ENCODE measurements around the gene MYH6.

MYH6 gene

DNA sequence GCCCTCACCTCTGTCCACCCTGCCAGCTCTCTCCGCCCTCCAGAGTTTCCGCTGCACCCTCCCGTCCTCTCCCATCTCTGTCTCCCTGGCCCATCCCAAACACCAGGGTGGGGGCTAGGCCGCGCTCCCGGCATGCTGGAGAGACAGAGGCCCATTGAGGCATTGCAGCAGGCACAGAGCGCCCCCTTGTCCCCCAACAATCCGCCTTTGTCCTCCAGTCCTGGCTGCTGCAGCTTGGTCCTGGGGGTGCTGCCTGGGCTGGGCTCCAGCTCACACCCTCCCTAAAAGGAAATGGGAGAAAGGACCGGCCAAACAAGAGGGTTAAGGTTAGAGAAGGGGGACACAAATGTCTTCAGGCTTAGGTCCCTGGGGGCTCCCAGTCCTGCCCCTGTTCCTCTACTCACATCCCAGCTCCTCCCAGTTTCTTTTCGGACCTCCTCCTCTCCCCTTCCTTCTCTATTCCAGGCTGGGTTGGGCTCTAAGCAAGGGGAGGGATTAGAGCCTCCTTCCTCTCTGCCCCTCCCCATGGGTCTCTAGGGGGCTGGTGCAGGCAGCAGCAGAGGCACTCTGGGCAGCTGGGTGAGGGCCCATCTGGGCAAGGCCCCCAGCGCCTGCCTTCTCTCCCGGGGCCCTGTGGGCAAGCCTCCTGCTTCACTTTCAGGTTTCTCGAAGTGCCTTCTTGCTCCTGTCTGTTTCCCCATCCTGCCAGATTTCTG, 31.4 kb downstream of the MYH6 start, which contains the start of gene CMTM5:
Gene CMTM5, plus strand, starts transcription at position 565 of the 716 bp plus-strand sequence. CDS start 206 bp downstream, outside the sequence.
- no peak for DNase-seq (ENCODE audit: low spot score)

DNA sequence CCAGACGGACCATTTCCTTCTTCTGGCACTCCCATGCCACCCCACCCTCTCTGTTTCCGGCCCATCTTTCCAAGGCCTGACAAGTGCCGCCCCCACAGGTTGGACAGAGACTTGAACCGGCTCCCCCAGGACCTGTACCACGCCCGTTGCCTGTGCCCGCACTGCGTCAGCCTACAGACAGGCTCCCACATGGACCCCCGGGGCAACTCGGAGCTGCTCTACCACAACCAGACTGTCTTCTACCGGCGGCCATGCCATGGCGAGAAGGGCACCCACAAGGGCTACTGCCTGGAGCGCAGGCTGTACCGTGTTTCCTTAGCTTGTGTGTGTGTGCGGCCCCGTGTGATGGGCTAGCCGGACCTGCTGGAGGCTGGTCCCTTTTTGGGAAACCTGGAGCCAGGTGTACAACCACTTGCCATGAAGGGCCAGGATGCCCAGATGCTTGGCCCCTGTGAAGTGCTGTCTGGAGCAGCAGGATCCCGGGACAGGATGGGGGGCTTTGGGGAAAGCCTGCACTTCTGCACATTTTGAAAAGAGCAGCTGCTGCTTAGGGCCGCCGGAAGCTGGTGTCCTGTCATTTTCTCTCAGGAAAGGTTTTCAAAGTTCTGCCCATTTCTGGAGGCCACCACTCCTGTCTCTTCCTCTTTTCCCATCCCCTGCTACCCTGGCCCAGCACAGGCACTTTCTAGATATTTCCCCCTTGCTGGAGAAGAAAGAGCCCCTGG, 32.4 kb downstream of the MYH6 start:
- DNase-seq (ENCODE audit: low spot score), result no peak

DNA sequence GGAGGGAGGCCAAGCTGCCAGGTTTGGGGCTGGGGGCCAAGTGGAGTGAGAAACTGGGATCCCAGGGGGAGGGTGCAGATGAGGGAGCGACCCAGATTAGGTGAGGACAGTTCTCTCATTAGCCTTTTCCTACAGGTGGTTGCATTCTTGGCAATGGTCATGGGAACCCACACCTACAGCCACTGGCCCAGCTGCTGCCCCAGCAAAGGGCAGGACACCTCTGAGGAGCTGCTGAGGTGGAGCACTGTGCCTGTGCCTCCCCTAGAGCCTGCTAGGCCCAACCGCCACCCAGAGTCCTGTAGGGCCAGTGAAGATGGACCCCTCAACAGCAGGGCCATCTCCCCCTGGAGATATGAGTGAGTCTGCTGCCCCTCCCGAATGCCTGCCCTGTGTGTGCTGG, 35.0 kb downstream of the MYH6 start:
- DNase-seq (ENCODE audit: low spot score), result no peak

DNA sequence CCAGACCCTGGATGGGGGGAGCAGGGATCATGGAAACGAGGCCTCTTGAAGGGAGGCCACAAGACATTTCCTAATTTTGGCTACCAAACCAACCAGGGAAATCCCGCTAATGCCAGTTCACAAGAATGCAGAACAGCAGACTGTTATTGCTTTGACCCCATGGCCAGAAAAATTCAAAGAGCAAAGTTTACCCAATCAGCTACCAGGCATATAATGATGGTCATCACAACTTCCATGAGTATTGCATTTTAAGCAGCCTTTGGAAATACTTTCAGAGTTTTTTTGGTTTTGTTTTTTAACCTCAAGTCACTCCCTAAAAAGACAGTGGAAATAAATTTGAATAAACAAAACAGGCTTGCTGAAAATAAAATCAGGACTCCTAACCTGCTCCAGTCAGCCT, 35.6 kb downstream of the MYH6 start, which contains the start of gene IL25:
Gene IL25, plus strand, starts transcription at position 301 of the 400 bp plus-strand sequence.
- DNase-seq (ENCODE audit: low spot score), result no peak

DNA sequence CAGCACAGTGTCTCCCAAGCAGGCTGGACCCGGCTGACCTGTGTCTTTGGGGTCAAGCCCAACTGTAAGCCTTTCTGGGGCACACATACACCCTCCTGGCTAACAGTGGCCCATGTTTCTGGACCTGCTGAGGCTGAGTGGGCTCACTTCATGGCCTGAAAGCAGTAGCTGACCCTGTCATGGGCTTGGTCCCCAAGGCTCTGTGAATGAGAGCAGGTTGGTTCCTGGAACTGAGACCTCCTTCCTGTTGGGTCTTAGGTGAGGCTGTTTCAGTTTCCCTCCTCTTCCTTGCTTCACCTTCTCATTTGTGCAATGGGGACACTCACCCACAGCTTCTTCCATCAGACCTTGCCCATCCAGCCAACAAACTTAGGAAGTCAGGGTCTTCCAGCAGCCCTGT, 36.2 kb downstream of the MYH6 start:
- DNase-seq (ENCODE audit: low spot score), result no peak

DNA sequence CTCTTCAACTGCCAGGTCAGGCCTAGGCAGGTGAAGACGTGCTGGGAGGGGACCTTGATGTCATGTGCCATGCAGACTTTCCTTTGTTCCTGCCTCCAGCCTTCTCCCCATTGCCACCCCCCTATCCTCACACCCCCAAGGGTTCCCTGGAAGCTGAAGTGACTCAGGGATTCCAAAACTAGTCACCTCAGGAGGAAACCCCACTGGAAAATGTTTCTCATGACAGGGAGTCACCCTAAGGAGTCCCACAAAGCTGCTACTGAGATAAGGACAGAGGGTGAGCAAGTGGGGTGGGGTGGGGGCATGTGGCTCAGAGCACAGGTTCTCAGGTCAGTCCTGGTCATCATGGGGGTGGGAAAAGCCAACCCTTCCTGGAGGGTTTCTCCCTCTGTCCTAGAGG, 37.9 kb downstream of the MYH6 start:
- no peak for DNase-seq (ENCODE audit: low spot score)

DNA sequence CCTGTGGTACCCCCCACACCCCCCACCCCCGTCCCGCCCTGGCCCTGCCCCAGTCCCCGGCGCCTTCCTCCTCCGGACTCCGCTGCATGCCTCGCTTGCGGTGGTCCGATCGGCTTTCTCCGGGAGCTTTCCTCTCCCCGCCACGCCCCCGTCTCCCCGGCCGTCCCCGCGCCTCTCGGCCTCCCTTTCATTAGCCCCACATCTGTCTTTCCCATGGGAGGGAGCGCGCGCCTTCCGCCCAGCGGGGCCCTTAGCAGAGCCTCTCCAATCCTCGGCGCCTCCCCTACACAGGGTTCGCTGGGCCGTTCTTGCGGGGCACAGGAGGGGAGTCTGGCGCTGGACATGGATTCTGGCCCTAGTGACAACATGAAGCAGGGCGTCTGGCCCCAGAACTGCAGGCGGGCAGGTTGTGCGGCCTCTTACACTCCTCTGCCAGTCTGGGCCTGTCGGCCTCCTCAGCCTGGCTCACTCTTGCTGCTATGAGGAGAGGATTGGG, 41.6 kb downstream of the MYH6 start:
- no peak for DNase-seq (ENCODE audit: low spot score)

DNA sequence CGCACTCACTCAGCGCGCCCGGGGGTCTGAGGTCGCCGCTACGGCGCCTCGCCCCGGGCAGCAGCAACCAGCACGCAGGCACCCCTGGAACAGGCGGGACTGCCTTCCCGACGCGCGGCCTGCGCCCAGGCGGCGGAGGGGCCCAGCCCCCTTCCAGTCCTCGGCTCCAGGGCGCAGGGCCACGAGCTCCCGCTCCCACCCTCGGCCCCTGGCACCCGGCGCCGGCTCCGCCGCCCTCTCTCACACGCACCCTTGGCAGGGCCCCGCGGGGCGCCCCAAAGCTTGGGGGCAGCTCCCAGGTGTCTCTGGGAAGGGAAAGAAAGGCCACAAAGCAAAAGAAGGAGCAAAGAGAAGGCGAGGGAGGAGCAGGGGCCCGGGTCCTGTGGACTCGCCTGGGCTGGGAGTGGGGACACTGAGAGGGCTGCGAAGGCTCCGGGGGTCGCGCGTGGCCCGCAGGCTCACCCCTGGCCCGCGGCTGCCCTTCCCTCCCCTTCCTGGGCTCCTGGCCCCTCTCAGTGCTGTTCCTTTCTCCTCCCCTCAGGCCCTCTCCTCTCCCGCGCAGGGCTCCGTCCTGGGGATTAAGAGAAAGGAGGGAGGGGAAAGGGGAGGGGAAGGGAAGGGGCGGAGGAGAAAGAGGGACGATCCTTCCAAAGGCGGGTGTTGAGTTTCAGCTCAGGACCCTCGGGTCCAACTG, 42.2 kb downstream of the MYH6 start:
- DNase-seq (ENCODE audit: low spot score), result no peak

DNA sequence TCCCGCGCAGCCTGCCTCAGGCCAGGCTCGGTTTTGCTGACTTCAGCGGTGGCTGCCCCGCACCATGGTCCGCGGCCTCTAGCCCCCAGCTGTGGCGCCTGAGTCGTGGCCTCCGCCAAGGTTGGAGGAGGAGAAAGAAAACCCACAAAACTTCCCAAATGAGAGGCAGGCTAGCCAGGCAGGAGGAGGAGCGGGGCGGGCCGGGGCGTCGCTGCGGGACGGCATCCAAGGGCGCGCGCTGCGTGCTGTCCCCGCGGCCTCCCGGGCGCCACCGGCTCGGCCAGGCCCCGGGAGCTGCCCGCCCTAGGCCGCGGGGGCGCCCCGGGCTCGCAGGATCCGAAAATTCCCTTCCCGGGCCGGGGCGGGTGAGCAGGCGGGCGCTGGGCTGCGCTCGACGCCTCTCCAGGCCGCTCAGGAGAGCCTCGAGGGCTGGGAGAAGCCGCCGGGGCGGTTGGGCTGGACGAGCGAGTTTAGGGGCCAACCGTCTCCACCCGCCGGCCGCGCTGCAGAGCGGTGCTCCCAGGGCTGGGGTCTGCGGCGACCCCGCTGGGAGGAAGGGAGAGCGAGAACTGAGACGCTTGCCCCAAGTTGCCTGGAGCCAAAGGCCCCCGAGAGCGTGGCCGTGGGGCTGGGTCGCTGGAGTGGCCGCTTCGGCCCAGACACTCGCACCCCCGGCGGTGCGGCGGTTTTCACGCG, 42.9 kb downstream of the MYH6 start, which contains the start of gene EFS:
Gene EFS, minus strand, starts transcription at position 137 of the 696 bp plus-strand sequence. CDS start 147 bp downstream, outside the sequence.
- no peak for DNase-seq (ENCODE audit: low spot score)

DNA sequence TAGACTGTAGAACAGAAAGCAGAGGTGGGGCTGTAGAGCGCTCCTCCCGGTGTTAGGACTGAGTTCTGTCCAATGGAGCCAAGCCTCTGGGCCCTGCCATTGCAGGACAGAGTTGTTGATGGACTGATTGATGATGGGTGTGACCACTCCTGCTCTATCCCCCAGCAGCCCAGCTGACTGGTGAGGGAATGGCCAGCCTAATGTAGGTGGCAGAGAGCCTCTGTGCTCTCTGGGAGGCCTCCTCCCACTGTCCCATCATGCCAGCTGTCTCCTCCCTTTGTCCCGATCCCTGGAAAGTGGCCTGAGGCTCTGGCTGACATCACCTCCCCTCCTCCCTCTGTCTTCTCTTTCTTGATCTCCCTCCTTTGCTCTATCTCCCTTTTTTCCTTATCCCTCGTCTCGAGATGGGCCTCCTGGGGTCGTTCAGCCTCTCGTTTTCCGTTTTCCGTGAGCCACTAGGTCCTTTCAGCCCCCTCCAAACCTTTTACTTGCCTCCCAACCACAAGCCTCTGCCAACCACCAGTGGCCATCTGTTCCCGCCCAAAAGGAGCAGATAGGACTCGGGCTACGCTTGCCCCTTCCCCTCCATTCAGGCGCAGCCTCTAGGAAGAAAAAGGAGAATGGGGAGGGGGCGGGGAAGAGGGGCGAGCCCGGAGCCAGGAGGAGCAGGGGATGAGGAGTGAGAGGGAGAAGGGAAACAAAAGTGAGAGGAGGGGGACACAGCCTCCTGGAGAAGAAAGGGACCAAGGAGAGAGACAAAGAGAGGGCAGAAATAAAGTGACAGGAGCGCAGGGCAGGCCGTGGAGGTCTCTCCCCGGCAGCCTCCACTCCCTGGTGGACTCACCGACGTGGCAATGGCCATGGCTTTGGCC, 43.7 kb downstream of the MYH6 start:
- DNase-seq (ENCODE audit: low spot score), result no peak

DNA sequence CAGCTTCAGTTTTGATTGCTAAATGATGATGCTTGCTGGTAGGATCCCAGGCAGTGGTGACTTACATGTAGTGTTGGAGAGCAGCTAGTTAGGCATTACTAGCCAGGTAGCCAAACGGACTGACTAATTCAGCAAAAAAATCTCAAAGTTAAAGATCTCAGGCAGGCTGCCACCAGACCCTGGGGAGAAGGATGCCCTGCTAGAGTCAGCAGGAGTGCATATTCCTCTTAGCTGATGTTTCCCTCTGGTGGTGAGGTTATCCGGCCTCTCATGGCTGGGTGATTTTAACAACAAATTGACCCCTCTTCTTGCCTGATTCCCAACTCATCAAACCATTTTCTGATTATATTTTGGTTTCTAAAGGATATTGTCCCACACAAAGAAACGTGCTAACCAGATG, 45.9 kb downstream of the MYH6 start:
- no peak for DNase-seq (ENCODE audit: low spot score)

DNA sequence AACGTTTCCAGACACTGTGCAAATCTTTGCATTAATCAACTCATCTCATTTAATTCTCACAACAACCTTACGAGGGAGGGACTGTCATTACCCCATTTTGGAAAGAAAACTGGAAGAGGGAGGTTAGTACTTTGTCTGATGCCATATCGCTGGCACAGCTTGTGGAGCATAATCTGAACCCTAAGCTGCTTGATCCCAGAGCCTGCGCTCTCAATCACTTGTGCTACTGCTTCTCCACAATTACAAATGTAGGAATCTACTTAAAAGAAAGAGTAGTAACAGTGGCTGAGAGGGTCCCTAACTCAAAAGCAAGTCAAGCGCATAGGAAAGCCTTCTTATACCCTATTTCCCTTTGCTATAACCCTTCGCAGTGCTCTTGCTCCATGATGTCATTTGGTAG, 46.3 kb downstream of the MYH6 start:
- DNase-seq (ENCODE audit: low spot score), result no peak

DNA sequence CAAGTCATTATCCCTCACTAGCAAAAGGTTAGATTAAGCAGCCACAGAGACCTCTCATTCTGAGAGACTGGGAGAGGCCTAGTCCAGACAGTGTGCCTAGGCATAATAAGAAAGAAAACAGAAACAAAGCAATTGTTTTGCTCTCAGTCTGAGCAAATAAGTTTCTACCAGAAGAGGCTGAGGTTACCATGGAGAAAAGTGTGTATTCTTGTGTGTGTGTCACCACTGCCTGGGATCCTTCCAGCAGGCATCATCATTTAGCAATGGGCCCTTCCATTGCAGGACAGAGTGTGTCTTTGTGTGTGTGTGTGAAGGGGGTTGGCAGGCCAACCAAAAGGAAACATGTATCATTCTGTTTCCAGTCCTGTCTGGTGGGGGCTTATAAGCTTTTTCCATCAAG, 46.8 kb downstream of the MYH6 start:
- DNase-seq (ENCODE audit: low spot score), result peak; percentile 47

DNA sequence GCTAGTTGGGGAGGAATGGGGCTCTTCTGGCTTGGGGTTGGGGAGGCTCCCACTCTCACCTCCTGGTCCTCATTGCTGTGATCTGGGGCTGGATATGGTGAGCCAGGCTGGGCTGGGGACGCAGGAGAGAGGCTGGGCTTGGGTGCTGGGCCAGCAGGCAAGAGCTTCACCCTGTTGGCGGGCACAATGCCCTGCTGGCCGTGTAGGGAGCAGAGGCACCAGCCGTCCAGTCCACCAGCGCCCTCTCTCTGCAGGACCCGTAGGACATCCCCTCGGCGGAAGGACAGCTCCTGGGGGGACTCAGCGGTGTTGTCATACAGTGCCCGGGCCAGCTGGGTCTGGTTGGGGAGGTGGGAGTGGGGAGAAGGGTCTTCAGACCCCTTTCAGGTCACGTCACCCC, 47.6 kb downstream of the MYH6 start:
- DNase-seq (ENCODE audit: low spot score), result no peak

DNA sequence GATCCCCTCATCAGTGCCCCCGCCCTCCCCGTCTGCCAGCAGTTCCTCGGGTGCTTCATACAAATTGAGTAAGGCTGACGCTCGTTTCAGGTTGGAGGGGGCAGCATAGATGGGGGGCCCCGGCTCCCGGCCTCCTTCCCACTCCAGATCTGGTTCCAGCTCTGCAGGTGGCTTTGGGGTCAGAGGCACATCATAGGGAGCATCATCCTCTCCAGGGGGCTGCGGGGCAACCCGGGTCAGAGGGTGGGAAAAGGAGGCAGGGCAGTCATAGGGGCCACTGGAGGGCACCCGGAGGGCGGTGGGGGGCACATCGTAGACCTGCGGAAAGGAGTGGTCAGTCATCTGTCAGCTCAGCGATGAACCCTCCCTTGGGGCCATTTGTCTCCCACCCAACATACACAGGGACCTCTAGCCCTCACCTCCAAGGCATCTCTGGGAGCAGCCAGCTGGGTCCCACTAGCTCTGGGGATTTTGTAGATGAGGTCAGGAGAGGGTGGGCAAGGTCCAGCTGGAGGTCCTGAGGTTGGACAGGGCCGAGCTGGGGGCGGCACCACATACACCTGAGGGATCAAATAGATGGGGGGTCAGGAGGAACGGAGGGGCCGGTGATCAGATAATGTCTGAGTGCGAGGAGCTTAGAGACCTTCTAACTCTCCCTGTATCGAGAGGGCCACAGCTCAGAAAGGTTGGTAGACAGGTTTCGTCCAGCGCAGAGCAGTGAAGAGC, 48.2 kb downstream of the MYH6 start:
- DNase-seq (ENCODE audit: low spot score), result no peak

DNA sequence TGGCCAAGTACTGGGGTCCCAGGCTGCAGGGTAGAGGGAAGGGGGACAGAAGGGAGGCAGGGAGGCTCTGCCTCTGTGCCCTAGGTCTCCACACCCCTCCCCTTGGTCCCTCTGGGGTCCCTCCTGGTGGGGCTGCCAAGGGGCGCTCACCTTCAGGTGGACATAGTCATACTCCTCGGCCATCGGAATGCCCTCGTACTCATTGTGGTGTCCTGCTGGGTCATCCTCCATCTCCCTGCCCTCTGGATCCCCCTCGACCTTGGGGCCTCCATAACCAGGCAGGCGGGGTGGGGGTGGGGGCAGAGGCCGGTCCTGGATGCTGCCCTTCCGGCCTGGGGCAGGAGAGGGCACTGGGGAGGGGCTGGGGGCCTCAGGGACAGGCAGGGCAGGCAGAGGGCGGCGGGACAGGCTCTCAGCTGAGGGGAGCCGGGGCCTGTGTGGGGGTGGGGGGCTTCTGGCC, 48.9 kb downstream of the MYH6 start:
- DNase-seq (ENCODE audit: low spot score), result no peak

DNA sequence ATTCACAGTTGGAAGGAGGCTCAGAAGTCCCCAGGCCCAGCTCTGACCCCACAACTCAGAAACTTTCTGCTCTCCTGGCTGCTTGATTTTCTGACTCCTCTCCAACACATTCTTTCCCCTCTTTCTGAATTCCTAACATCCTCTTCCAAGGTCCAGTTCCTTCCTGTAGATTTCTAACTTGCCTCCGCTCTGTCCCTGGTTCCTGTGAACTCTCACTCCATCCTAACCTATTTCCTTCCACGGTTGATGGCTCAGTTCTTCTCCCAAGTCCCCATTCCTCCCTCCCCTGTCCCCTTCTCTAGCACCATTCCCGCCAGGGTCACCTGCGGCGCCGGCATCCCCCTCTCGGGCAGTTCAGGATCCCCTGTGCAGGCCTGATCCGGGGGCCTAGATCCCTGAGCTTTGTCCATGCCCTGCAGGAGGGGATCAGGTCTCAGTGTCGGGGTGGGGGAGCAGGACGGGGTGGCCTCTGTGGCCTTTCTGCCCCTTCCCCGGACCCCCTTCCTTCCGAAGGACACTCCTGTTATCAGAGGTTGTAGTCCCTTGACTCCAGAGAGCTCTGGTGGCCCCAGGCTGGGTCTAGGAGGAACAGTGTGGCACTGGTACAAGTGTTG, 49.4 kb downstream of the MYH6 start:
- no peak for DNase-seq (ENCODE audit: low spot score)

DNA sequence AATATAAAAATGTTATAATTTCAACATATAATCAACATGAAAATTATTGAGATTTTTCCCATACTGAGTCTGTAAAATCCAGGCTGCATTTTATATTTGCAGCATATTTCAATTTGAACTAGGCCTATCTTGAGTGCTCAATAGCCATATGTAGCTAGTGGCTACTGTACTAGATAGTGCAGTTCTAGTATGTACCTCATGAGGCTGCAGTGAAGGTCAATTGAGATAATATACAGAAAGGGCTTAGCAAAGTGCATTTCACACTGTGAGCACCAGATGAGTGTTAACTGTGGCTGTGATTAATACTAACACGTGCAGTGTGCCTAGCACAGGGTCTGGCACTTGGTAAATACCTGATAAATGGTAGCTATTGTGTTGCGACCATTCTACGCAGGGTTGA, 50.0 kb downstream of the MYH6 start:
- DNase-seq (ENCODE audit: low spot score), result no peak

DNA sequence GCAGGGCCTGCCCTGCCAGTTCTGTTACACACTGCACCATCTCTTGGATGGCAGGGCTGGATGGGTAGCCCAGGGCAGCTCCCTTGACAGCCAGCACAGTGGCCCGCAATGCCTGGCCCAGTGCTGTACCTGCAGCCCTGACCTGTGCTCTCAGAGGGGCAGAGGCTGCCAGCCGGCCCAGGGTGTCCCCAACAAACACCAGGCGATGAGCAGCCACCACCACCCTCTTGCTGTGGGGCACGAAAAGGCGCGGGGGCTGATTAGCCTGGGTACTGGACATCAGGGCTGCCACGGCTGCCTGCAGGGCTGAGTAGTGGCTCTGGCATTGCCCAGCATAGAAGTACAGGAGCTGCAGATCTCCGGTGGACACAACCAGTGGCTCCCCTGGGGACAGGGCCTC, 50.8 kb downstream of the MYH6 start:
- DNase-seq (ENCODE audit: low spot score), result no peak

DNA sequence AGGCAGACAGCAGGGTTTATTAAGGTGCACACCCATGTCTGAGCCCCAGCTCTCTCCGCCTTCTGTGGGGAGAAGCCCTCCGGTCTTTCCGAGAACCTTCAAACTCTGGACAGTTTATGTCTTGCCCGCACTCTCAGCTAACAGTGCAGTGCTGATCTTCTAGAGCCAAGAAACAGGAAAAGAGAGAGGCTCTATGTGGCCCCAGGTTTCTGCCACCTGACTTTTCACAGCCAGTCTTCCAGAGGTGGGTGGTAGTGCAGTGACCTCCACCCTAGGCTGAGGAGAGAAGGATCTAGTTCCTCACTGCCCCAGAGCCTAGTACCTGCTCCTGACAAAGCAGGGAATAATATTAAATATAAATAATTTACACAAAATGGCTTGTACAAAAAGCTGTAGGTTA, 51.4 kb downstream of the MYH6 start:
- no peak for DNase-seq (ENCODE audit: low spot score)
